HepG2 (cell line): ENCODE results near the gene MPLKIP. TPM values are rescaled to one million over a fixed set of nuclear protein-coding genes. Genes with fewer than 3 reads are reported as not detected.

Experiments used
- ASH2L ChIP-seq: fragments of 300-600, 200-600 bp; sonication (generic); IDR thresholded peaks from 2 replicates; pipeline ENCODE4 v1.7.0; 2017; ENCODE audit warnings: low read depth, mild to moderate bottlenecking, moderate library complexity, mixed read lengths, low read length; ENCODE audit not compliant: insufficient read length
- ATAD3A ChIP-seq: sonication (generic); formaldehyde crosslinking; IDR thresholded peaks from 2 replicates; pipeline ENCODE4 v1.4.0; 2020; ENCODE audit warnings: missing genetic modification reagents
- CEBPG ChIP-seq: IDR thresholded peaks from 2 replicates; pipeline ENCODE4 v1.6.1; 2016
- CHCHD3 ChIP-seq: sonication (generic); formaldehyde crosslinking; IDR thresholded peaks from 2 replicates; pipeline ENCODE4 v1.8.0; 2022; ENCODE audit warnings: mild to moderate bottlenecking, missing genetic modification reagents, moderate library complexity
- CREB1 ChIP-seq, 2 experiments: fragments of 450-650 bp in 1 of 2; IDR thresholded peaks; 2 replicates each; pipeline ENCODE4 v1.6.1; 2016 to 2017; ENCODE audit warnings: control low read depth in 1 of 2, mild to moderate bottlenecking in 1 of 2, missing compliant biosample characterization in 1 of 2, missing genetic modification characterization in 1 of 2
- GATAD2A ChIP-seq: IDR thresholded peaks from 2 replicates; pipeline ENCODE4 v1.6.1; 2016
- HMG20A ChIP-seq: IDR thresholded peaks from 2 replicates; pipeline ENCODE4 v1.6.1; 2016; ENCODE audit warnings: borderline replicate concordance
- HOXD1 ChIP-seq: sonication (generic); formaldehyde crosslinking; IDR thresholded peaks from 2 replicates; pipeline ENCODE4 v1.5.0; 2020; ENCODE audit warnings: missing genetic modification reagents
- ISL2 ChIP-seq: sonication (generic); formaldehyde crosslinking; IDR thresholded peaks from 2 replicates; pipeline ENCODE4 v1.5.0; 2020; ENCODE audit warnings: missing genetic modification reagents
- KDM5A ChIP-seq: fragments of 200-600 bp; sonication (generic); IDR thresholded peaks from 2 replicates; pipeline ENCODE4 v1.7.0; 2018; ENCODE audit warnings: antibody characterized with exemption, mild to moderate bottlenecking, low read length, borderline replicate concordance
- MAFF ChIP-seq: IDR thresholded peaks from 2 replicates; pipeline ENCODE4 v1.6.1; 2011; ENCODE audit warnings: low read depth, low read length, improper control_type of control experiment
- SCMH1 ChIP-seq: sonication (generic); formaldehyde crosslinking; IDR thresholded peaks from 2 replicates; pipeline ENCODE4 v1.9.0; 2021; ENCODE audit warnings: missing genetic modification reagents, mild to moderate bottlenecking, borderline replicate concordance
- SETDB1 ChIP-seq: sonication (generic); formaldehyde crosslinking; IDR thresholded peaks from 2 replicates; pipeline ENCODE4 v1.5.1; 2020; ENCODE audit warnings: missing genetic modification reagents, mild to moderate bottlenecking, borderline replicate concordance
- SMAD1 ChIP-seq: sonication (generic); formaldehyde crosslinking; IDR thresholded peaks from 2 replicates; pipeline ENCODE4 v1.4.0; 2020; ENCODE audit warnings: missing genetic modification reagents, low read depth, mild to moderate bottlenecking, borderline replicate concordance
- SRF ChIP-seq: IDR thresholded peaks from 2 replicates; pipeline ENCODE4 v1.6.1; 2011; ENCODE audit warnings: mild to moderate bottlenecking, low read depth, low read length, moderate library complexity
- TFAP4 ChIP-seq: sonication (generic); IDR thresholded peaks from 2 replicates; pipeline ENCODE4 v1.6.1; 2016; ENCODE audit warnings: low read depth, borderline replicate concordance
- THYN1 ChIP-seq: sonication (generic); formaldehyde crosslinking; IDR thresholded peaks from 2 replicates; pipeline ENCODE4 v1.8.1; 2023; ENCODE audit warnings: low read depth, mild to moderate bottlenecking, moderate library complexity, missing genetic modification reagents, borderline replicate concordance
- ZNF12 ChIP-seq: sonication (generic); formaldehyde crosslinking; IDR thresholded peaks from 2 replicates; pipeline ENCODE4 v1.5.0; 2020; ENCODE audit warnings: missing genetic modification reagents
- ZNF326 ChIP-seq: sonication (generic); formaldehyde crosslinking; IDR thresholded peaks from 2 replicates; pipeline ENCODE4 v1.4.0; 2020; ENCODE audit warnings: missing genetic modification reagents, borderline replicate concordance
- ZNF552 ChIP-seq: sonication (generic); formaldehyde crosslinking; IDR thresholded peaks from 2 replicates; pipeline ENCODE4 v1.9.0; 2022; ENCODE audit warnings: missing genetic modification reagents, mild to moderate bottlenecking, borderline replicate concordance
- ZNF766 ChIP-seq: sonication (generic); formaldehyde crosslinking; IDR thresholded peaks from 2 replicates; pipeline ENCODE4 v1.5.0; 2020; ENCODE audit warnings: missing genetic modification reagents, borderline replicate concordance
- polyA plus RNA-seq, 8 experiments: library from polyadenylated mRNA; depleted of rRNA in 3 of 8; stranded (reverse) in 7 of 8; unstranded in 1 of 8; fragments of >200 nt; fragmentation: Illumina TruSeq in 4 of 8; extraction: Trizol in 4 of 8; gene quantifications; 2 replicates each; pipeline versions ENCODE4 v1.2.1 to v1.2.3, GENCODE V29; 2011 to 2016; ENCODE audit warnings: low read depth in 4 of 8, missing spikeins in 1 of 8, mixed read lengths in 1 of 8; ENCODE audit not compliant: insufficient read depth in 1 of 8
- total RNA-seq, 5 experiments: library from RNA; depleted of rRNA; stranded (reverse); fragments of >200 nt; fragmentation: Illumina TruSeq; extraction: Trizol; gene quantifications; 2 replicates each; pipeline ENCODE4 v1.2.3, GENCODE V29; 2016; ENCODE audit warnings: low read depth in 1 of 5
- TF ChIP-seq, protein P1 (sequence below): sonication (generic); formaldehyde crosslinking; IDR thresholded peaks from 2 replicates; pipeline ENCODE4 v1.4.0; 2020; ENCODE audit warnings: mild to moderate bottlenecking, missing genetic modification reagents
- TF ChIP-seq, protein P2 (sequence below): IDR thresholded peaks from 2 replicates; pipeline ENCODE4 v1.6.1; 2016; ENCODE audit warnings: missing compliant biosample characterization, missing genetic modification reagents, borderline replicate concordance
- TF ChIP-seq, protein P3 (sequence below): sonication (generic); formaldehyde crosslinking; IDR thresholded peaks from 2 replicates; pipeline ENCODE4 v1.8.1; 2023; ENCODE audit warnings: mild to moderate bottlenecking, inconsistent platforms, moderate library complexity, missing genetic modification reagents, borderline replicate concordance

MPLKIP gene
- total and polyA plus RNA-seq, 2 of the 13 experiments (the other 11 are each of a cell fraction or from before 2014, with no cell fraction given), result 40.1 to 45.7 TPM

GRCh38 chr7:40095230-40095629, 39.2 kb downstream of the MPLKIP start (continued):
- TF ChIP-seq ZNF552 (no peak), ASH2L (peak; percentile 25), ZNF326 (no peak), HMG20A (CRISPR knock-in tag) (peak; percentile 56; the same call in 1 of the 2 replicates), HOXD1 (CRISPR knock-in tag) (no peak), TFAP4 (no peak), ISL2 (peak; percentile 74), MAFF (no peak), ZNF766 (CRISPR knock-in tag) (no peak), ATAD3A (CRISPR knock-in tag) (no peak), SMAD1 (CRISPR knock-in tag) (no peak), SCMH1 (no peak), KDM5A (peak; percentile 21; the same call in 1 of the 2 replicates), CEBPG (CRISPR knock-in tag) (peak; percentile 65), GATAD2A (peak; percentile 64; the same call in 1 of the 2 replicates), CREB1 (IDR thresholded peaks at IDR 0.05) (no peak), CREB1 (CRISPR knock-in tag; IDR thresholded peaks at IDR 0.05) (peak; percentile 33; the same call in 1 of the 2 replicates), CHCHD3 (CRISPR knock-in tag) (no peak), SRF (no peak), ZNF12 (CRISPR knock-in tag) (no peak), THYN1 (CRISPR knock-in tag) (no peak), SETDB1 (no peak)
- TF ChIP-seq, protein P1, sequence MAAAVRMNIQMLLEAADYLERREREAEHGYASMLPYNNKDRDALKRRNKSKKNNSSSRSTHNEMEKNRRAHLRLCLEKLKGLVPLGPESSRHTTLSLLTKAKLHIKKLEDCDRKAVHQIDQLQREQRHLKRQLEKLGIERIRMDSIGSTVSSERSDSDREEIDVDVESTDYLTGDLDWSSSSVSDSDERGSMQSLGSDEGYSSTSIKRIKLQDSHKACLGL, result no peak
- TF ChIP-seq, protein P2, sequence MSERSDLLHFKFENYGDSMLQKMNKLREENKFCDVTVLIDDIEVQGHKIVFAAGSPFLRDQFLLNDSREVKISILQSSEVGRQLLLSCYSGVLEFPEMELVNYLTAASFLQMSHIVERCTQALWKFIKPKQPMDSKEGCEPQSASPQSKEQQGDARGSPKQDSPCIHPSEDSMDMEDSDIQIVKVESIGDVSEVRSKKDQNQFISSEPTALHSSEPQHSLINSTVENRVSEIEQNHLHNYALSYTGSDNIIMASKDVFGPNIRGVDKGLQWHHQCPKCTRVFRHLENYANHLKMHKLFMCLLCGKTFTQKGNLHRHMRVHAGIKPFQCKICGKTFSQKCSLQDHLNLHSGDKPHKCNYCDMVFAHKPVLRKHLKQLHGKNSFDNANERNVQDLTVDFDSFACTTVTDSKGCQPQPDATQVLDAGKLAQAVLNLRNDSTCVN (CRISPR knock-in tag), result no peak
- TF ChIP-seq, protein P3, sequence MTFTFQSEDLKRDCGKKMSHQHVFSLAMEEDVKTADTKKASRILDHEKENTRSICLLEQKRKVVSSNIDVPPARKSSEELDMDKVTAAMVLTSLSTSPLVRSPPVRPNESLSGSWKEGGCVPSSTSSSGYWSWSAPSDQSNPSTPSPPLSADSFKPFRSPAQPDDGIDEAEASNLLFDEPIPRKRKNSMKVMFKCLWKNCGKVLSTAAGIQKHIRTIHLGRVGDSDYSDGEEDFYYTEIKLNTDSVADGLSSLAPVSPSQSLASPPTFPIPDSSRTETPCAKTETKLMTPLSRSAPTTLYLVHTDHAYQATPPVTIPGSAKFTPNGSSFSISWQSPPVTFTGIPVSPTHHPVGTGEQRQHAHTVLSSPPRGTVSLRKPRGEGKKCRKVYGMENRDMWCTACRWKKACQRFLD (CRISPR knock-in tag), result no peak
